ENCODE measurements around the gene NEUROD1. TPM values are rescaled to one million over a fixed set of nuclear protein-coding genes. Genes with fewer than 3 reads are reported as not detected.

Gene NEUROD1
- not detected in 2 replicates for total RNA-seq

DNA sequence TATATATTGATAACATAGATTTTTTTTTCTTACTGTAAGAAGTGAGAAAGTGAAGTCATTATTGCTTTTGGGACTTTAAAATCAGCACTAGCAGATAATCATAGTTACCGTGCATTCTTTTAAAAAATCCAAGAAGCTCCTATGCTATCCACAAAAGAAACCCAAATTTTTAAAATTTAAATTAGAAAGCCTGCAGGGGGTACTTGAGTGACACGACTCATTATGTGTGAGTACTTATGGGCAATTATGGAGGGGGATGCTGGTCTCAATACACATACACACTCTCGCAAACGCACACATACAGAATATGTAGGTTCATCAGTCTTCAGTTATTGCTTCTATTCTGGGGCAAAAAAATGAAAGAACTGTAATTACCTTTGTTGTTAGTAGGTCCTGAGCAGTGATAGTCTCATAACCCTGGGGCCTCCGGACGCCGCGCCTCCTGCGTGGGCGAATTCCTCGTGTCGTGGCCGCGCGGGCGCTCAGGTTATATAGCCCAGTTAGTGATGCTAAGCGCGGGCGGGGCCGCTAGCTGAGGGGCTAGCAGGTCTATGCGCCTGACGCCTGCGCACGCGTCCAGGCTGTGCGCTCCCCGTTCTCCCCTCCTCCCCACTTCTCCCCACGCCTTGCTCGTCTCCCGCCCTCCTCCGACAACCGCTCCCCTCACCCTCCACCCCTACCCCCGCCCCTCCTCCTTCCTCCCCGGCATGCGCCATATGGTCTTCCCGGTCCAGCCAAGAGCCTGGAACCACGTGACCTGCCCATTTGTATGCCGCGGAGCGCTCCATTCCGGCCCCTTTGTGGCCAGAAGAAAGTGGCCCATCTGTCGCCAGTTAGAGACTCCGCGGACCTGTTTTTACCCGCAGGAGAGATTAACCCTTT, at the start of gene NEUROD1:
Gene NEUROD1, minus strand, starts transcription at position 463 of the 882 bp plus-strand sequence. CDS start 1,657 bp downstream, outside the sequence.

GRCh38 chr2:181656450-181657291, 23.6 kb downstream of the NEUROD1 start, which contains the start of gene CERKL:
Gene CERKL (minus strand): TSS chr2:181657105. CDS start chr2:181657006, 99 bp downstream.

Other genes with a start within 250 kb of the NEUROD1 start
- gene ITGA4, start 223.1 kb downstream of the NEUROD1 start, total RNA-seq = 1.9 and 7.8 TPM in 2 replicates
- gene CERKL, start 23.4 kb downstream of the NEUROD1 start, total RNA-seq = not detected in 2 replicates
- gene ITPRID2, start 211.2 kb upstream of the NEUROD1 start, total RNA-seq = 141 and 185 TPM in 2 replicates

All from bladder microvascular endothelial cell (primary cell).